GM12892 (cell line): ENCODE measurements around the gene PPIF.

Source experiments
- POLR2A ChIP-seq: IDR thresholded peaks from 2 replicates; pipeline ENCODE4 v1.6.1; 2011; ENCODE audit warnings: low read depth, low read length, control low read depth
- POLR2AphosphoS5 ChIP-seq: IDR thresholded peaks from 2 replicates; pipeline ENCODE4 v1.6.1; 2011; ENCODE audit warnings: low read depth, low read length, control low read depth

DNA sequence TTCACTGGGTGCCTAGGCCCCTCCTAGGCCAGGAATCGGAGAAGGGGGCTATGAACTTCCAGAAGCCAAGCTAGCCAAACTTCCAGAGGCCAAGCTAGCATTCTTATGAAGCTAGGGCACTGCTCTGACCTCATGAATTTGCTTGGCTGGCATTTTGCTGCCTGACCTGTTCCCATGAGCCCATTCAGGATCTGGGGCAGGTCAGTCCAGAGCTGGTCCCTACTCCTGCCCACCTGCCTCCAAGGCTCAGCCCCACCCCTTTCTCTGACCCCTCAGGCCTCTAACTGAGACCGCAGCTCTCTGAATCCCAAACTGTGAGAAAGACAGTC is 1.3 kb upstream of the PPIF start:
- no peak for TF ChIP-seq POLR2A
- TF ChIP-seq POLR2AphosphoS5 = no peak
